K562 (cell line): ENCODE data around the gene SCNN1B. TPM values are rescaled to one million over a fixed set of nuclear protein-coding genes. Genes with fewer than 3 reads are reported as not detected.

Experiments used
- ATAC-seq: fragments of 200-7000 bp; cut with Tn5 transposase; 3 replicates; pipeline ENCODE4 v1.9.1; 2020; ENCODE audit warnings: moderate library complexity
- BruUV-seq: library from RNA; stranded (reverse); fragments of 400-500 nt; replicated peaks from 2 replicates; lab custom pipeline; 2021; lab: Mats Ljungman, UMichigan
- CTCF ChIA-PET: fragments of 300-600 bp; formaldehyde crosslinking; extraction: SDS; loops from one replicate; lab custom pipeline; 2021; ENCODE audit warnings: low intra/inter-chr PET ratio; lab: Yijun Ruan, JAX
- POLR2A ChIA-PET: fragments of 300-600, 350-650 bp; sonication (Branson Sonifier 250); formaldehyde crosslinking; extraction: SDS; loops from one replicate; lab custom pipeline; 2021; ENCODE audit warnings: antibody characterized with exemption, inconsistent platforms; lab: Yijun Ruan, JAX
- DNase-seq, 4 experiments: peaks; one replicate each; pipeline versions ENCODE4 v3.0.0 to v3.0.0-alpha.2; 2011 to 2018; ENCODE audit warnings: low spot score in 3 of 4, mixed read lengths in 3 of 4; ENCODE audit errors: extremely low read depth in 1 of 4
- FAIRE-seq: peaks from 2 replicates; lab custom pipeline; 2011; peaks lifted over from hg19 to GRCh38; lab: Jason Lieb, UNC
- H2AFZ ChIP-seq: 2 replicates; pipeline ENCODE4 v1.6.0; 2011; ENCODE audit warnings: low read depth, low read length, control low read depth, inconsistent platforms
- H3K27ac ChIP-seq: fragments of 200-600 bp; 3 replicates; pipeline ENCODE4 v1.8.0; 2011; ENCODE audit warnings: low read depth, mild to moderate bottlenecking, control low read depth, inconsistent platforms, low read length, moderate library complexity, mixed read lengths; ENCODE audit errors: extremely low read depth
- H3K27me3 ChIP-seq, 2 experiments: fragments of 300-600 bp in 1 of 2; 2 replicates in 1 of 2; 3 replicates in 1 of 2; pipeline versions ENCODE4 v1.6.0 to v1.8.0; 2011; ENCODE audit warnings: inconsistent platforms in 2 of 2, low read length in 2 of 2, mild to moderate bottlenecking in 1 of 2, mixed read lengths in 1 of 2, moderate library complexity in 1 of 2; ENCODE audit not compliant: control insufficient read depth in 2 of 2, insufficient read depth in 2 of 2
- H3K36me3 ChIP-seq: fragments of 300-600 bp; 3 replicates; pipeline ENCODE4 v1.8.0; 2011; ENCODE audit warnings: mild to moderate bottlenecking, low read length, inconsistent platforms; ENCODE audit not compliant: control insufficient read depth, insufficient read depth
- H3K4me1 ChIP-seq, 2 experiments: fragments of 200-600 bp in 1 of 2; replicated peaks in 1 of 2; 2 replicates in 1 of 2; 3 replicates in 1 of 2; pipeline versions ENCODE4 v1.5.1 to v1.8.0; 2011; ENCODE audit warnings: inconsistent platforms in 2 of 2, low read length in 2 of 2, mild to moderate bottlenecking in 1 of 2, mixed read lengths in 1 of 2, moderate library complexity in 1 of 2; ENCODE audit not compliant: control insufficient read depth in 2 of 2, insufficient read depth in 2 of 2
- H3K4me2 ChIP-seq: 2 replicates; pipeline ENCODE4 v1.6.1; 2011; ENCODE audit warnings: low read length, control low read depth, inconsistent platforms, mixed read lengths; ENCODE audit not compliant: insufficient read depth
- H3K4me3 ChIP-seq: fragments of 200-600 bp; sonication (generic), shearing (Covaris generic); 2 replicates; pipeline ENCODE4 v1.5.1; 2016; ENCODE audit warnings: control low read depth, inconsistent platforms
- H3K79me2 ChIP-seq: fragments of 200-600 bp; 3 replicates; pipeline ENCODE4 v1.8.0; 2011; ENCODE audit warnings: low read length, inconsistent platforms; ENCODE audit not compliant: control insufficient read depth, insufficient read depth
- H3K9ac ChIP-seq, 2 experiments: 2 replicates each; pipeline versions ENCODE4 v1.6.0 to v1.6.1; 2011; ENCODE audit warnings: low read depth in 2 of 2, low read length in 2 of 2, control low read depth in 1 of 2, inconsistent platforms in 1 of 2, mild to moderate bottlenecking in 1 of 2, mixed read lengths in 1 of 2; ENCODE audit not compliant: insufficient read depth in 1 of 2
- H3K9me1 ChIP-seq: one replicate; pipeline ENCODE4 v1.6.0; 2011; ENCODE audit warnings: inconsistent platforms, mild to moderate bottlenecking, low read length, moderate library complexity; ENCODE audit not compliant: control insufficient read depth, insufficient read depth
- H3K9me3 ChIP-seq: replicated peaks from 2 replicates; pipeline ENCODE4 v1.5.1; 2011; ENCODE audit warnings: low read depth, low read length, inconsistent platforms; ENCODE audit not compliant: control insufficient read depth, insufficient read depth
- H4K20me1 ChIP-seq: replicated peaks from 2 replicates; pipeline ENCODE4 v1.6.1; 2011; ENCODE audit warnings: low read length, inconsistent platforms, mixed read lengths; ENCODE audit not compliant: control insufficient read depth, insufficient read depth
- ARHGAP35 ChIP-seq: fragments of 450-650 bp; IDR thresholded peaks from 2 replicates; pipeline ENCODE4 v1.6.1; 2018; ENCODE audit not compliant: partially characterized antibody
- CBFB ChIP-seq: sonication (generic); formaldehyde crosslinking; IDR thresholded peaks from 2 replicates; pipeline ENCODE4 v1.4.0; 2020; ENCODE audit warnings: mild to moderate bottlenecking, missing genetic modification reagents
- GATAD2A ChIP-seq: fragments of 450-650 bp; IDR thresholded peaks from 2 replicates; pipeline ENCODE4 v1.6.1; 2017
- GTF2F1 ChIP-seq: IDR thresholded peaks from 2 replicates; pipeline ENCODE4 v1.6.1; 2011; ENCODE audit warnings: low read depth, low read length, improper control_type of control experiment
- GTF3C2 ChIP-seq: IDR thresholded peaks from 3 replicates; pipeline ENCODE4 v1.6.1; 2011; ENCODE audit warnings: borderline replicate concordance, mild to moderate bottlenecking, moderate library complexity; ENCODE audit not compliant: insufficient read length; ENCODE audit errors: extremely low read depth
- RNF219 ChIP-seq: fragments of 250-450 bp; sonication (Bioruptor Pico); IDR thresholded peaks from 2 replicates; pipeline ENCODE4 v1.5.0; 2022; ENCODE audit warnings: mild to moderate bottlenecking
- SFPQ ChIP-seq: fragments of 200-400 bp; formaldehyde crosslinking; IDR thresholded peaks from 2 replicates; pipeline ENCODE4 v1.6.1; 2017; ENCODE audit warnings: mild to moderate bottlenecking, low read depth, low read length, moderate library complexity
- ZNF212 ChIP-seq: fragments of 450-650 bp; formaldehyde crosslinking; IDR thresholded peaks from 2 replicates; pipeline ENCODE4 v1.4.0; 2020; ENCODE audit warnings: mild to moderate bottlenecking
- ZNF253 ChIP-seq: fragments of 250-450 bp; sonication (Bioruptor Pico); conservative IDR thresholded peaks from 2 replicates; pipeline ENCODE4 v1.6.1; 2021; ENCODE audit warnings: mild to moderate bottlenecking
- ZNF436 ChIP-seq: fragments of 250-450, 450-650 bp; sonication (Bioruptor Pico); formaldehyde crosslinking; IDR thresholded peaks from 2 replicates; pipeline ENCODE4 v1.7.0; 2020; ENCODE audit warnings: mild to moderate bottlenecking
- ZNF780A ChIP-seq: fragments of 250-450 bp; sonication (Bioruptor Pico); IDR thresholded peaks from 2 replicates; pipeline ENCODE4 v1.5.0; 2021; ENCODE audit warnings: mild to moderate bottlenecking
- WGBS: fragments of 100-300 bp; shearing (Covaris generic); methylation state at CpG from one replicate; pipeline ENCODE4 v1.1.6; 2016; ENCODE audit warnings: low coverage, mixed read lengths; ENCODE audit not compliant: insufficient coverage; ENCODE audit errors: missing lambda C conversion rate; 5-methylcytosine and 5-hydroxymethylcytosine counted together
- in situ Hi-C: fragments of 300-500 bp; cut with MboI; formaldehyde crosslinking; loops from 4 replicates; pipeline ENCODE4 v1.15.0; 2018; ENCODE audit warnings: inconsistent platforms, mixed read lengths
- intact Hi-C: fragments of 100-400 bp; cut with micrococcal nuclease; formaldehyde crosslinking; loops from 2 replicates; pipeline ENCODE4 v1.14.2; 2022
- polyA plus RNA-seq, 8 experiments: library from polyadenylated mRNA; depleted of rRNA in 4 of 8; stranded (reverse) in 5 of 8; unstranded in 3 of 8; fragments of >200 nt; fragmentation: Nextera tagmentation in 2 of 8; fragmentation: Illumina TruSeq in 1 of 8; extraction: Ambion mirVana in 2 of 8; extraction: Trizol in 1 of 8; gene quantifications; 2 replicates each; pipeline versions ENCODE4 v1.2.1 to v1.2.3, GENCODE V29; 2011 to 2014; ENCODE audit warnings: inconsistent platforms in 1 of 8, missing spikeins in 1 of 8
- total RNA-seq, 7 experiments: library from RNA; depleted of rRNA in 6 of 7; stranded (reverse); fragments of >200 nt in 6 of 7; fragmentation: Illumina TruSeq in 2 of 7; extraction: Trizol in 2 of 7; gene quantifications; 2 replicates each; pipeline versions ENCODE4 v1.2.1 to v1.2.3, GENCODE V29; 2011 to 2021; ENCODE audit warnings: low replicate concordance in 1 of 7

Gene SCNN1B
- total and polyA plus RNA-seq, 9 of the 15 experiments (the other 6 are each of a cell fraction or from before 2014, with no cell fraction given): not detected

- no peak for FAIRE-seq
- H3K79me2 ChIP-seq: no peaks in the 10 kb centered on the region
- H3K27ac ChIP-seq: no peak overlapping the region
- H3K9me1 ChIP-seq: no peaks in the 10 kb centered on the region
- BruUV-seq: no TSS peak
- H3K27me3 ChIP-seq: peaks cover 15 to 43% of the 10 kb centered on the region in 2 experiments
- no peaks in the 10 kb centered on the region for H3K36me3 ChIP-seq
- no peak for DNase-seq
- intact Hi-C loops: no loop called here
- no peak overlapping the region for H2AFZ ChIP-seq
- POLR2A ChIA-PET: no interaction called here
- TF ChIP-seq GATAD2A: no peak
- no peak for TF ChIP-seq ZNF212 (CRISPR knock-in tag)
- no peak for TF ChIP-seq ZNF436
- TF ChIP-seq GTF3C2: no peak
- TF ChIP-seq SFPQ: no peak
- TF ChIP-seq GTF2F1: no peak
- no peak for TF ChIP-seq ARHGAP35
- no peak for TF ChIP-seq RNF219 (CRISPR knock-in tag)
- TF ChIP-seq ZNF253: no peak
- no peak for TF ChIP-seq ZNF780A (CRISPR knock-in tag)
- no peak for TF ChIP-seq CBFB (CRISPR knock-in tag)
- TF ChIP-seq, all 486 proteins: peak for 0
- Histone ChIP-seq H3K9ac (no peak overlapping the region), H3K9me3 (no peaks in the 10 kb centered on the region; the same call in 1 of the 2 replicates), H3K4me3 (no peak overlapping the region), H3K4me2 (no peak overlapping the region), H4K20me1 (0 out of 2 replicates have a peak, but pooled peaks cover 2% of the 10 kb centered on the region), H3K4me1 (no peaks in the 10 kb centered on the region)
- in situ Hi-C loops: no loop called here
- CTCF ChIA-PET: no interaction called here
- ATAC-seq: no peak
- WGBS: 0% methylated on average over 2 of the region's 2 CpGs
Measured at GRCh38 chr16:23317751-23318150, 15.6 kb downstream of the SCNN1B start.
